GM04504 (cell line): ENCODE results near the gene ADARB2.

ENCODE experiments used
- DNase-seq: peaks from one replicate; pipeline ENCODE4 v3.0.0-alpha.2; 2012; ENCODE audit warnings: low read depth

ADARB2 gene

GRCh38 chr10:1394155-1394912 is 343.0 kb downstream of the ADARB2 start:
- DNase-seq: no peak

- DNase-seq: no peak
Measured at GRCh38 chr10:1393481-1393880, 343.8 kb downstream of the ADARB2 start.

- no peak for DNase-seq
Measured at GRCh38 chr10:1392127-1392526, 345.2 kb downstream of the ADARB2 start.

- no peak for DNase-seq
Measured at GRCh38 chr10:1390200-1390599, 347.1 kb downstream of the ADARB2 start.

GRCh38 chr10:1384026-1384425 is 353.3 kb downstream of the ADARB2 start:
- DNase-seq: no peak

GRCh38 chr10:1382711-1383110 is 354.6 kb downstream of the ADARB2 start:
- DNase-seq: no peak

- DNase-seq: no peak
Measured at GRCh38 chr10:1381339-1381738, 356.0 kb downstream of the ADARB2 start.

- no peak for DNase-seq
Measured at GRCh38 chr10:1380088-1380671, 357.1 kb downstream of the ADARB2 start.

- no peak for DNase-seq
Measured at GRCh38 chr10:1379601-1380000, 357.7 kb downstream of the ADARB2 start.

- DNase-seq: no peak
Measured at GRCh38 chr10:1378473-1378872, 358.9 kb downstream of the ADARB2 start.

GRCh38 chr10:1377740-1378397 is 359.5 kb downstream of the ADARB2 start:
- no peak for DNase-seq

GRCh38 chr10:1377231-1377630 is 360.1 kb downstream of the ADARB2 start:
- DNase-seq: no peak

- no peak for DNase-seq
Measured at GRCh38 chr10:1376384-1376945, 360.9 kb downstream of the ADARB2 start.

GRCh38 chr10:1375346-1376170 is 361.8 kb downstream of the ADARB2 start:
- DNase-seq: no peak

GRCh38 chr10:1374511-1375345 is 362.6 kb downstream of the ADARB2 start:
- no peak for DNase-seq

- no peak for DNase-seq
Measured at GRCh38 chr10:1373287-1373686, 364.0 kb downstream of the ADARB2 start.

GRCh38 chr10:1372212-1372611 is 365.1 kb downstream of the ADARB2 start:
- DNase-seq: no peak

GRCh38 chr10:1370298-1370697 is 367.0 kb downstream of the ADARB2 start:
- no peak for DNase-seq

- no peak for DNase-seq
Measured at GRCh38 chr10:1369665-1370064, 367.7 kb downstream of the ADARB2 start.

- no peak for DNase-seq
Measured at GRCh38 chr10:1369197-1369596, 368.1 kb downstream of the ADARB2 start.

GRCh38 chr10:1368842-1369171 is 368.5 kb downstream of the ADARB2 start:
- DNase-seq: no peak
